Mesodermal cell (in vitro differentiated cells): ENCODE data around the gene CERS1. TPM values are rescaled to one million over a fixed set of nuclear protein-coding genes. Genes with fewer than 3 reads are reported as not detected.

Source experiments
- H3K27ac ChIP-seq: 2 replicates; pipeline ENCODE4 v1.7.0; 2013; ENCODE audit warnings: mild to moderate bottlenecking, low read depth, low read length, moderate library complexity; ENCODE audit not compliant: severe bottlenecking
- H3K36me3 ChIP-seq: 2 replicates; pipeline ENCODE4 v1.7.1; 2013; ENCODE audit warnings: mild to moderate bottlenecking, low read length, moderate library complexity; ENCODE audit not compliant: control insufficient read depth, insufficient read depth
- H3K4me1 ChIP-seq: one replicate; pipeline ENCODE4 v1.7.1; 2013; ENCODE audit warnings: mild to moderate bottlenecking, low read length; ENCODE audit not compliant: insufficient read depth, control insufficient read depth, poor library complexity, severe bottlenecking
- H3K4me3 ChIP-seq: 2 replicates; pipeline ENCODE4 v1.7.0; 2013; ENCODE audit warnings: low read length, control low read depth, mild to moderate bottlenecking; ENCODE audit not compliant: insufficient read depth, poor library complexity, severe bottlenecking; ENCODE audit errors: extremely low read depth
- H3K9me3 ChIP-seq: 2 replicates; pipeline ENCODE4 v1.7.1; 2013; ENCODE audit warnings: mild to moderate bottlenecking, low read length, moderate library complexity; ENCODE audit not compliant: control insufficient read depth
- WGBS, 2 experiments: methylation state at CpG; one replicate each; pipeline ENCODE4 v1.1.5; 2013; ENCODE audit warnings: missing lambda C conversion rate in 2 of 2; ENCODE audit not compliant: insufficient coverage in 2 of 2; 5-methylcytosine and 5-hydroxymethylcytosine counted together
- polyA plus RNA-seq, 2 experiments: library from polyadenylated mRNA; stranded (reverse); fragments of 50-300 nt; gene quantifications; one replicate each; pipeline ENCODE4 v1.2.3, GENCODE V29; 2013

CERS1 gene
- 17.6 TPM for polyA plus RNA-seq (2013, experiment 1 of 2)
- 11.9 TPM for polyA plus RNA-seq (2013, experiment 2 of 2)

GRCh38 chr19:18895824-18896341, at the start of gene CERS1:
Gene CERS1, minus strand, starts transcription at chr19:18896158. Its CDS starts 86 bp downstream, at chr19:18896072.
- Histone ChIP-seq H3K27ac (peak within 1 kb of the TSS; percentile 19), H3K4me1 (peaks cover 14% of the 10 kb centered on the region)

GRCh38 chr19:18945297-18945696, 49.3 kb upstream of the CERS1 start:
- Histone ChIP-seq H3K4me3 (no peak overlapping the region), H3K4me1 (peaks cover 4% of the 10 kb centered on the region), H3K9me3 (no peaks in the 10 kb centered on the region), H3K27ac (no peak overlapping the region), H3K36me3 (peaks cover 3% of the 10 kb centered on the region)
- 84 to 92% methylated on average over 8 of the region's 9 CpGs for WGBS, 2 experiments

More at GRCh38 chr19:18895824-18896341, at the start of gene CERS1:
- Histone ChIP-seq H3K36me3 (peaks cover 13% of the 10 kb centered on the region), H3K4me3 (peak within 1 kb of the TSS; percentile 70), H3K9me3 (no peaks in the 10 kb centered on the region)
- WGBS, 2 experiments = 0 to 2% methylated on average over 10 to 11 of the region's 89 CpGs

- Histone ChIP-seq H3K27ac (no peak overlapping the region), H3K4me3 (no peak overlapping the region), H3K4me1 (peaks cover 4% of the 10 kb centered on the region), H3K9me3 (no peaks in the 10 kb centered on the region), H3K36me3 (peaks cover 4% of the 10 kb centered on the region)
- WGBS, 2 experiments = 91 to 93% methylated on average over 4 of the region's 4 CpGs
Observed at GRCh38 chr19:18943465-18943864, 47.5 kb upstream of the CERS1 start.

GRCh38 chr19:18942692-18943091, 46.7 kb upstream of the CERS1 start:
- Histone ChIP-seq H3K4me3 (no peak overlapping the region), H3K27ac (no peak overlapping the region), H3K9me3 (no peaks in the 10 kb centered on the region), H3K4me1 (peaks cover 4% of the 10 kb centered on the region), H3K36me3 (peaks cover 12% of the 10 kb centered on the region)
- WGBS, 2 experiments = 87 to 95% methylated on average over 2 to 5 of the region's 6 CpGs

GRCh38 chr19:18941628-18942354, 45.8 kb upstream of the CERS1 start:
- Histone ChIP-seq H3K36me3 (peaks cover 19% of the 10 kb centered on the region), H3K4me1 (peaks cover 4% of the 10 kb centered on the region), H3K27ac (peak overlapping the region; percentile 10), H3K4me3 (no peak overlapping the region), H3K9me3 (no peaks in the 10 kb centered on the region)
- WGBS, 2 experiments = 72 to 74% methylated on average over 16 to 17 of the region's 18 CpGs

GRCh38 chr19:18940769-18941627, 45.0 kb upstream of the CERS1 start, which contains the start of gene HOMER3:
Gene HOMER3, minus strand, starts transcription at chr19:18941217. Its CDS starts 2,235 bp downstream, at chr19:18938982.
- Histone ChIP-seq H3K36me3 (peaks cover 17% of the 10 kb centered on the region), H3K4me3 (peak within 1 kb of the TSS; percentile 88), H3K4me1 (peaks cover 4% of the 10 kb centered on the region), H3K27ac (peak within 1 kb of the TSS; percentile 69), H3K9me3 (no peaks in the 10 kb centered on the region)
- 0 to 4% methylated on average over 22 to 31 of the region's 81 CpGs for WGBS, 2 experiments

GRCh38 chr19:18939922-18940768, 44.2 kb upstream of the CERS1 start:
- WGBS, 2 experiments = 1% methylated on average over 28 to 42 of the region's 47 CpGs
- Histone ChIP-seq H3K4me1 (peaks cover 4% of the 10 kb centered on the region), H3K4me3 (peak overlapping the region; percentile 88), H3K36me3 (peaks cover 23% of the 10 kb centered on the region), H3K9me3 (no peaks in the 10 kb centered on the region), H3K27ac (peak overlapping the region; percentile 69)

- no peak overlapping the region for H3K27ac ChIP-seq
- no peaks in the 10 kb centered on the region for H3K9me3 ChIP-seq
- peaks cover 4% of the 10 kb centered on the region for H3K4me1 ChIP-seq
- peaks cover 32% of the 10 kb centered on the region for H3K36me3 ChIP-seq
- H3K4me3 ChIP-seq = peak overlapping the region; percentile 88
- WGBS, 2 experiments = 93% methylated on average over 3 of the region's 3 CpGs; no CpG with 5 or more reads in 1 of the 2 experiments
Observed at GRCh38 chr19:18939163-18939562, 43.2 kb upstream of the CERS1 start.

GRCh38 chr19:18933297-18933696, 37.3 kb upstream of the CERS1 start:
- no peak overlapping the region for H3K27ac ChIP-seq
- WGBS, 2 experiments = 77 to 83% methylated on average over 10 of the region's 13 CpGs
- no peaks in the 10 kb centered on the region for H3K9me3 ChIP-seq
- no peak overlapping the region for H3K4me3 ChIP-seq
- H3K4me1 ChIP-seq = peaks cover 6% of the 10 kb centered on the region
- H3K36me3 ChIP-seq = peaks cover 64% of the 10 kb centered on the region
